SK-N-DZ (cell line): ENCODE measurements around the gene CERS4.
"Not testable (repeated sequence)": the region's sequence is repeated elsewhere in the genome, so short reads cannot be mapped to it uniquely, and the experiment has no call there.

Experiments
- DNase-seq: peaks from one replicate; pipeline ENCODE4 v3.0.0-alpha.2; 2015; ENCODE audit warnings: low spot score

CERS4 gene

GRCh38 chr19:8261881-8262280 is 52.7 kb downstream of the CERS4 start:
- DNase-seq, result no peak

GRCh38 chr19:8262431-8262830 is 53.3 kb downstream of the CERS4 start:
- no peak for DNase-seq

- DNase-seq, result not testable (repeated sequence)
Measured at GRCh38 chr19:8264248-8264647, 55.1 kb downstream of the CERS4 start.

- no peak for DNase-seq
Measured at GRCh38 chr19:8265872-8266271, 56.7 kb downstream of the CERS4 start.

GRCh38 chr19:8269724-8270123 is 60.6 kb downstream of the CERS4 start:
- no peak for DNase-seq

GRCh38 chr19:8276508-8276907 is 67.3 kb downstream of the CERS4 start:
- not testable (repeated sequence) for DNase-seq

- not testable (repeated sequence) for DNase-seq
Measured at GRCh38 chr19:8291337-8291736, 82.2 kb downstream of the CERS4 start.

- DNase-seq, result no peak
Measured at GRCh38 chr19:8302357-8302691, 93.2 kb downstream of the CERS4 start.

GRCh38 chr19:8302734-8303133 is 93.6 kb downstream of the CERS4 start:
- no peak for DNase-seq

- DNase-seq, result peak; percentile 52
Measured at GRCh38 chr19:8304841-8305621, 95.9 kb downstream of the CERS4 start.

GRCh38 chr19:8305798-8306197 is 96.6 kb downstream of the CERS4 start:
- no peak for DNase-seq

GRCh38 chr19:8306235-8307054 is 97.3 kb downstream of the CERS4 start:
- DNase-seq, result no peak

GRCh38 chr19:8307400-8307964 is 98.3 kb downstream of the CERS4 start:
- peak; percentile 31 for DNase-seq

- DNase-seq, result peak; percentile 91
Measured at GRCh38 chr19:8307965-8308866, 99.0 kb downstream of the CERS4 start, which contains the start of gene CD320. TSS of gene CD320 (minus strand) at chr19:8308358. CDS start at chr19:8308290, 68 bp downstream.

GRCh38 chr19:8308891-8309291 is 99.7 kb downstream of the CERS4 start:
- DNase-seq, result no peak

- DNase-seq, result no peak
Measured at GRCh38 chr19:8310342-8311055, 101.3 kb downstream of the CERS4 start.

- DNase-seq, result no peak
Measured at GRCh38 chr19:8311461-8312260, 102.5 kb downstream of the CERS4 start.
